Activated B cell treated with CpG ODN at 0.5 μM for 24 hours (primary cell): ENCODE measurements around the gene SYNPR. TPM values are rescaled to one million over a fixed set of nuclear protein-coding genes. Genes with fewer than 3 reads are reported as not detected.

Source experiments
- ATAC-seq: fragments of 200-7000 bp; cut with Tn5 transposase; one replicate; pipeline ENCODE4 v1.10.0; 2021; ENCODE audit warnings: low read depth, mild to moderate bottlenecking, moderate library complexity
- CTCF ChIA-PET: fragments of 350-600 bp; sonication (Branson Sonifier 250); formaldehyde crosslinking; loops from one replicate; lab custom pipeline; 2021; ENCODE audit warnings: antibody characterized with exemption; lab: Charles Lee
- POLR2A ChIA-PET: fragments of 350-600 bp; sonication (Branson Sonifier 250); formaldehyde crosslinking; loops from one replicate; lab custom pipeline; 2021; ENCODE audit warnings: antibody characterized with exemption; lab: Charles Lee
- DNase-seq: peaks from one replicate; pipeline ENCODE4 v3.0.0; 2022
- H3K27ac Mint-ChIP-seq: one replicate; pipeline ENCODE4 v1.8.0; 2020; ENCODE audit warnings: mixed read lengths
- H3K27me3 Mint-ChIP-seq: one replicate; pipeline ENCODE4 v1.8.0; 2021; ENCODE audit warnings: mixed read lengths
- H3K36me3 Mint-ChIP-seq: one replicate; pipeline ENCODE4 v1.8.0; 2021; ENCODE audit warnings: low read depth, mixed read lengths
- H3K4me1 Mint-ChIP-seq: one replicate; pipeline ENCODE4 v1.8.0; 2021; ENCODE audit warnings: mixed read lengths
- H3K4me3 Mint-ChIP-seq: one replicate; pipeline ENCODE4 v1.8.0; 2020; ENCODE audit warnings: mild to moderate bottlenecking, mixed read lengths
- H3K9me3 Mint-ChIP-seq: one replicate; pipeline ENCODE4 v1.8.0; 2020; ENCODE audit warnings: mixed read lengths
- CTCF ChIP-seq: fragments of 200-600 bp; IDR thresholded peaks from one replicate; pipeline ENCODE4 v1.8.0; 2022; ENCODE audit warnings: antibody characterized with exemption, mild to moderate bottlenecking
- intact Hi-C: fragments of 100-400 bp; cut with micrococcal nuclease; formaldehyde crosslinking; loops from one replicate; pipeline ENCODE4 v1.15.1; 2024
- total RNA-seq: library from RNA; stranded (reverse); gene quantifications from 2 replicates; pipeline ENCODE4 v1.2.3, GENCODE V29; 2022

The SYNPR gene
- total RNA-seq, 1 donor from 2014 or later: not detected

- peaks cover 2% of the 10 kb centered on the region for H3K9me3 Mint-ChIP-seq
- H3K27ac Mint-ChIP-seq: no peak overlapping the region
- CTCF ChIA-PET: no interaction called here
- no peak overlapping the region for H3K4me3 Mint-ChIP-seq
- POLR2A ChIA-PET: no interaction called here
- ATAC-seq: no peak
- intact Hi-C loops: no loop called here
- DNase-seq: no peak
- TF ChIP-seq CTCF: no peak
- no peaks in the 10 kb centered on the region for H3K36me3 Mint-ChIP-seq
- no peaks in the 10 kb centered on the region for H3K4me1 Mint-ChIP-seq
- H3K27me3 Mint-ChIP-seq: no peaks in the 10 kb centered on the region
Observed at GRCh38 chr3:63474828-63475518, 196.9 kb downstream of the SYNPR start.

GRCh38 chr3:63477494-63478129 lies 199.5 kb downstream of the SYNPR start:
- no peak for DNase-seq
- H3K36me3 Mint-ChIP-seq: no peaks in the 10 kb centered on the region
- ATAC-seq: no peak
- TF ChIP-seq CTCF: no peak
- H3K9me3 Mint-ChIP-seq: peaks cover 2% of the 10 kb centered on the region
- no peaks in the 10 kb centered on the region for H3K4me1 Mint-ChIP-seq
- no peak overlapping the region for H3K27ac Mint-ChIP-seq
- no peak overlapping the region for H3K4me3 Mint-ChIP-seq
- ChIA-PET CTCF (no interaction called here), POLR2A (no interaction called here)
- intact Hi-C loops: no loop called here
- no peaks in the 10 kb centered on the region for H3K27me3 Mint-ChIP-seq

GRCh38 chr3:63478990-63479660 lies 201.0 kb downstream of the SYNPR start:
- no peak for ATAC-seq

GRCh38 chr3:63479661-63480035 lies 201.5 kb downstream of the SYNPR start:
- no peak overlapping the region for H3K27ac Mint-ChIP-seq
- H3K27me3 Mint-ChIP-seq: no peaks in the 10 kb centered on the region
- H3K4me1 Mint-ChIP-seq: no peaks in the 10 kb centered on the region
- DNase-seq: no peak
- POLR2A ChIA-PET: no interaction called here
- ATAC-seq: no peak
- H3K9me3 Mint-ChIP-seq: peaks cover 2% of the 10 kb centered on the region
- TF ChIP-seq CTCF: no peak
- no peak overlapping the region for H3K4me3 Mint-ChIP-seq
- H3K36me3 Mint-ChIP-seq: no peaks in the 10 kb centered on the region
- CTCF ChIA-PET: interaction anchor here (0.7 kb wide), 1 partner anchor 41 kb away, joined by 4 read pairs; no protein-coding TSS in a partner anchor
- intact Hi-C loops: no loop called here

More at GRCh38 chr3:63478990-63479660, 201.0 kb downstream of the SYNPR start:
- ChIA-PET CTCF (interaction anchor here (0.7 kb wide), 1 partner anchor 41 kb away, joined by 4 read pairs; no protein-coding TSS in a partner anchor), POLR2A (no interaction called here)
- no peak for TF ChIP-seq CTCF
- Mint-ChIP-seq H3K27me3 (no peaks in the 10 kb centered on the region), H3K4me3 (no peak overlapping the region), H3K4me1 (no peaks in the 10 kb centered on the region), H3K9me3 (peaks cover 2% of the 10 kb centered on the region), H3K36me3 (no peaks in the 10 kb centered on the region), H3K27ac (no peak overlapping the region)
- DNase-seq: no peak
- intact Hi-C loops: no loop called here

GRCh38 chr3:63481627-63482026 lies 203.5 kb downstream of the SYNPR start:
- Mint-ChIP-seq H3K36me3 (no peaks in the 10 kb centered on the region), H3K9me3 (peaks cover 2% of the 10 kb centered on the region), H3K27me3 (no peaks in the 10 kb centered on the region), H3K4me1 (no peaks in the 10 kb centered on the region), H3K4me3 (no peak overlapping the region), H3K27ac (no peak overlapping the region)
- POLR2A ChIA-PET: no interaction called here
- no peak for DNase-seq
- TF ChIP-seq CTCF: no peak
- intact Hi-C loops: no loop called here
- ATAC-seq: no peak
- CTCF ChIA-PET: no interaction called here
